LNCAP (cell line): ENCODE results near the gene EID1.
A peak's percentile ranks its signal among the peaks of the same experiment; 100 is the strongest.

Source experiments
- TF ChIP-seq, protein P1 (sequence below): fragments of 450-650 bp; IDR thresholded peaks from 2 replicates; pipeline ENCODE4 v1.5.1; 2017; ENCODE audit warnings: mild to moderate bottlenecking

The EID1 gene

DNA sequence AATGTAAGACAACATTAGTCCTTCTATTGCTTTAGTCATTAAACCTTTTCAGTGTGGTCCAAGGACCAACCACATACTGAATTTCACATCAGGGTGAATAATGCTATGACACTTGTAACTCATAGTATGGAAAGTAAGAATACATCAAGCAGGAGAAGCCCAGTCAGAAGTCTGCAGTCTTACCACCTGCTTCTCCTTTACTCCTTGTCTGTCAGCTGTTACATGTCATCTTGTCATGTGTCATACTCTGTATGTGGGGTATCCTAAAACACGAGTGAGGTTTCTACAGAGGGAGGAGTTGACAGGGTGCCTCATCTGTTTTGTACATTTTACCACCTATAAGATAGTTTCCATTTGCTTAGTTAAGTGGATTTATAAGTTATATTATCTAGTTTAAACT, 32.8 kb upstream of the EID1 start:
- TF ChIP-seq, protein P1, sequence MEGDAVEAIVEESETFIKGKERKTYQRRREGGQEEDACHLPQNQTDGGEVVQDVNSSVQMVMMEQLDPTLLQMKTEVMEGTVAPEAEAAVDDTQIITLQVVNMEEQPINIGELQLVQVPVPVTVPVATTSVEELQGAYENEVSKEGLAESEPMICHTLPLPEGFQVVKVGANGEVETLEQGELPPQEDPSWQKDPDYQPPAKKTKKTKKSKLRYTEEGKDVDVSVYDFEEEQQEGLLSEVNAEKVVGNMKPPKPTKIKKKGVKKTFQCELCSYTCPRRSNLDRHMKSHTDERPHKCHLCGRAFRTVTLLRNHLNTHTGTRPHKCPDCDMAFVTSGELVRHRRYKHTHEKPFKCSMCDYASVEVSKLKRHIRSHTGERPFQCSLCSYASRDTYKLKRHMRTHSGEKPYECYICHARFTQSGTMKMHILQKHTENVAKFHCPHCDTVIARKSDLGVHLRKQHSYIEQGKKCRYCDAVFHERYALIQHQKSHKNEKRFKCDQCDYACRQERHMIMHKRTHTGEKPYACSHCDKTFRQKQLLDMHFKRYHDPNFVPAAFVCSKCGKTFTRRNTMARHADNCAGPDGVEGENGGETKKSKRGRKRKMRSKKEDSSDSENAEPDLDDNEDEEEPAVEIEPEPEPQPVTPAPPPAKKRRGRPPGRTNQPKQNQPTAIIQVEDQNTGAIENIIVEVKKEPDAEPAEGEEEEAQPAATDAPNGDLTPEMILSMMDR: no peak

DNA sequence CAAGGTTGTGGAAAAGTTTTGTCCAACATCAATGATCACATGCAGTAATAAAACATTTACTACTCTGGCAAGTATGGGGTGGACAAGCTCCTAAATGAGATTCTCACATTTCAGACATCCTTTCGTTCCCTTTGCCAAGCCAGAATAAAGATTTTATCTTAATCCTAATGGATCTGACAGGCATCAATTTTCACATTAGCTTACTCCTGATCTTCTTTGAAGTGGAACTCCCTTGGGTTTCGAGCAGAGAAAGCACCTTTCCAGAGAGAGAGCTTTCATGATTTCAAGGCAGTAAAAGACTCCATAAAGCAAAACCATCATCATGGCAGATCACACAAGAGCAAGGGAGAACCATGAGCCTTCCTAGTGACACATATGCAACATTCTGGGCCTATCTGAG, 27.3 kb upstream of the EID1 start:
- TF ChIP-seq, protein P1: no peak

DNA sequence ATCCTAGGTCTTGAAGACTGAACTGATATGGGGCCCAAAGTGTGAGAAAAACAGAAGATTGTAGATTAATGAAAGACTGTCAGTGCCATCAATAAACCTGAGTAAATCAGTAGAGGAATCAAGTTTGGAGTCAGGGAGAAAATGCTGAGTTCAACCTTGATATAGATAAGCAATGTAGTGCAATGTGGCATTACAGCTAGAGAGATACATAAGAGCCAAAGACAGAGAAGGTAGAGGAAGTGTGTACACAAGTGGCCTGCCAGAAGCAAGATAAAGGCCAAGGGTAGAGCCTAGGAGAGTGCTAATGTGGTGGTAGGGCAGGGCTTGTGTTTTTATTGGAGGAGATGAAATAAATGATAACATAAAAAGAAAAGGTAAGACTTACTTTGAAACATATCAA, 26.0 kb upstream of the EID1 start:
- TF ChIP-seq, protein P1: no peak

GRCh38 chr15:48855501-48856440, 22.2 kb upstream of the EID1 start:
- TF ChIP-seq, protein P1: peak; percentile 63; the same call in 1 of the 2 replicates

DNA sequence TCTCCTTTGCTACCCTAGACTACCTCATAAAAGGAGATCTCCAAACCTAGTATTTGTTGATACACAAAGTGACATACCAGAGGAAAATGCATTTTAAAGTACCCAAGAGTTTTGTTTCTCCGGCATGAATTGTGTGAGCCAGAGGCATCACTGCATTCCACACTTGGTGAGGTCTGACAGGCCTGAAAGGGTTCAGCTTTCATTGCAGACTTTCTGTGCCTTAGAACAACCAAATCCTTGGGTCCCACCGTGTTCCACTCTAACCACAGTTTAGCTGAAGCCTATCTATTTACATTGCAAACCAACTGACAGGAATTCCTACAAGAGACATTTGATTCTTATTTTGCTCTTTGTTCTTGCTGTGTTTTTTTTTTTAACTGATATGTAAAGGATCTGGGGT, 21.0 kb upstream of the EID1 start:
- TF ChIP-seq, protein P1: no peak

- TF ChIP-seq, protein P1: no peak
These were observed 19.5 kb upstream of the EID1 start for GRCh38 chr15:48858401-48858800.

- TF ChIP-seq, protein P1: no peak
These were observed 18.5 kb upstream of the EID1 start for GRCh38 chr15:48859426-48859825.
